HepG2 (cell line): ENCODE measurements around the gene ACSM5. TPM values are rescaled to one million over a fixed set of nuclear protein-coding genes. Genes with fewer than 3 reads are reported as not detected.

Experiments used
- ATAC-seq: fragments of 200-7000 bp; cut with Tn5 transposase; 3 replicates; pipeline ENCODE4 v1.9.1; 2020; ENCODE audit warnings: mild to moderate bottlenecking, moderate library complexity
- BruUV-seq: library from RNA; stranded (reverse); fragments of 400-500 nt; replicated peaks from 2 replicates; lab custom pipeline; 2021; lab: Mats Ljungman, UMichigan
- CTCF ChIA-PET: fragments of 300-600 bp; formaldehyde crosslinking; extraction: SDS; loops from one replicate; lab custom pipeline; 2021; ENCODE audit warnings: low total read pairs, inconsistent platforms, low intra/inter-chr PET ratio; lab: Yijun Ruan, JAX
- POLR2A ChIA-PET: fragments of 350-600 bp; sonication (Branson Sonifier 250); formaldehyde crosslinking; loops from one replicate; lab custom pipeline; 2020; ENCODE audit warnings: antibody characterized with exemption, inconsistent platforms; lab: Yijun Ruan, JAX
- DNase-seq: peaks from one replicate; pipeline ENCODE4 v3.0.0-alpha.2; 2015; ENCODE audit warnings: low spot score
- FAIRE-seq: peaks from 3 replicates; lab custom pipeline; 2011; peaks lifted over from hg19 to GRCh38; lab: Jason Lieb, UNC
- H2AFZ ChIP-seq: one replicate; pipeline ENCODE4 v1.6.1; 2011; ENCODE audit warnings: low read length, inconsistent platforms
- H3K27ac ChIP-seq: fragments of 300-600 bp; 3 replicates; pipeline ENCODE4 v1.8.0; 2011; ENCODE audit warnings: mixed run types, mild to moderate bottlenecking, mixed read lengths, low read length, inconsistent platforms; ENCODE audit not compliant: insufficient read depth; ENCODE audit errors: extremely low read length
- H3K27me3 ChIP-seq, 2 experiments: fragments of 200-600 bp in 1 of 2; 2 replicates in 1 of 2; 3 replicates in 1 of 2; pipeline versions ENCODE4 v1.6.0 to v1.8.0; 2011; ENCODE audit warnings: low read length in 2 of 2, mild to moderate bottlenecking in 2 of 2, moderate library complexity in 2 of 2, inconsistent platforms in 1 of 2; ENCODE audit not compliant: insufficient read depth in 2 of 2, control insufficient read depth in 1 of 2
- H3K36me3 ChIP-seq, 2 experiments: fragments of 200-600 bp in 1 of 2; replicated peaks in 1 of 2; 2 replicates in 1 of 2; 3 replicates in 1 of 2; pipeline versions ENCODE4 v1.5.1 to v1.8.0; 2011; ENCODE audit warnings: low read length in 2 of 2, inconsistent platforms in 1 of 2; ENCODE audit not compliant: insufficient read depth in 2 of 2, control insufficient read depth in 1 of 2
- H3K4me1 ChIP-seq: 2 replicates; pipeline ENCODE4 v1.5.1; 2012; ENCODE audit warnings: low read length, inconsistent platforms; ENCODE audit not compliant: insufficient read depth
- H3K4me2 ChIP-seq: 2 replicates; pipeline ENCODE4 v1.6.0; 2011; ENCODE audit warnings: low read depth, low read length, inconsistent platforms
- H3K4me3 ChIP-seq, 3 experiments: fragments of 200-600 bp in 1 of 3; sonication (generic), shearing (Covaris generic) in 1 of 3; replicated peaks in 1 of 3; 2 replicates each; pipeline ENCODE4 v1.5.1; 2011 to 2016; ENCODE audit warnings: low read length in 3 of 3, inconsistent platforms in 2 of 3, low read depth in 2 of 3, mild to moderate bottlenecking in 2 of 3, control low read depth in 1 of 3, mixed read lengths in 1 of 3; ENCODE audit not compliant: insufficient read depth in 1 of 3
- H3K79me2 ChIP-seq: one replicate; pipeline ENCODE4 v1.6.1; 2011; ENCODE audit warnings: low read length, inconsistent platforms; ENCODE audit not compliant: insufficient read depth
- H3K9ac ChIP-seq: 2 replicates; pipeline ENCODE4 v1.6.0; 2011; ENCODE audit warnings: mild to moderate bottlenecking, low read depth, low read length, inconsistent platforms; ENCODE audit not compliant: insufficient read depth
- H3K9me3 ChIP-seq: 2 replicates; pipeline ENCODE4 v1.5.1; 2012; ENCODE audit warnings: mild to moderate bottlenecking, low read length
- H4K20me1 ChIP-seq: 2 replicates; pipeline ENCODE4 v1.6.0; 2011; ENCODE audit warnings: inconsistent platforms, mild to moderate bottlenecking, low read length, moderate library complexity; ENCODE audit not compliant: insufficient read depth
- ATF7 ChIP-seq, 2 experiments: fragments of 450-650 bp in 1 of 2; sonication (generic) in 1 of 2; formaldehyde crosslinking in 1 of 2; IDR thresholded peaks; 2 replicates each; pipeline versions ENCODE4 v1.4.0 to v1.6.1; 2016 to 2020; ENCODE audit warnings: antibody characterized with exemption in 1 of 2, mild to moderate bottlenecking in 1 of 2, missing genetic modification reagents in 1 of 2
- CREB1 ChIP-seq, 2 experiments: fragments of 450-650 bp in 1 of 2; IDR thresholded peaks; 2 replicates each; pipeline ENCODE4 v1.6.1; 2016 to 2017; ENCODE audit warnings: control low read depth in 1 of 2, mild to moderate bottlenecking in 1 of 2, missing compliant biosample characterization in 1 of 2, missing genetic modification characterization in 1 of 2
- SATB2 ChIP-seq: sonication (generic); formaldehyde crosslinking; IDR thresholded peaks from 2 replicates; pipeline ENCODE4 v1.5.0; 2020; ENCODE audit warnings: missing genetic modification reagents
- THAP11 ChIP-seq: IDR thresholded peaks from 2 replicates; pipeline ENCODE4 v1.6.1; 2016; ENCODE audit warnings: missing biosample characterization, missing genetic modification reagents
- XBP1 ChIP-seq: sonication (generic); formaldehyde crosslinking; IDR thresholded peaks from 2 replicates; pipeline ENCODE4 v1.5.0; 2020; ENCODE audit warnings: missing genetic modification reagents
- ZKSCAN8 ChIP-seq: IDR thresholded peaks from 2 replicates; pipeline ENCODE4 v1.6.1; 2016; ENCODE audit warnings: borderline replicate concordance, missing genetic modification reagents, missing compliant biosample characterization
- WGBS: methylation state at CpG from one replicate; pipeline ENCODE4 v1.1.6; 2017; ENCODE audit warnings: low lambda C conversion rate; 5-methylcytosine and 5-hydroxymethylcytosine counted together
- in situ Hi-C: cut with HindIII; loops from 2 replicates; pipeline ENCODE4 v1.10.0; 2017; ENCODE audit warnings: low pct_unique_long_range_greater_than_20kb; ENCODE audit not compliant: extremely low pct_ligation_motif_present
- intact Hi-C: fragments of 100-400 bp; cut with micrococcal nuclease; formaldehyde crosslinking; loops from one replicate; pipeline ENCODE4 v1.10.0; 2022; ENCODE audit not compliant: unreplicated experiment
- polyA plus RNA-seq, 8 experiments: library from polyadenylated mRNA; depleted of rRNA in 3 of 8; stranded (reverse) in 7 of 8; unstranded in 1 of 8; fragments of >200 nt; fragmentation: Illumina TruSeq in 4 of 8; extraction: Trizol in 4 of 8; gene quantifications; 2 replicates each; pipeline versions ENCODE4 v1.2.1 to v1.2.3, GENCODE V29; 2011 to 2016; ENCODE audit warnings: low read depth in 4 of 8, missing spikeins in 1 of 8, mixed read lengths in 1 of 8; ENCODE audit not compliant: insufficient read depth in 1 of 8
- total RNA-seq, 5 experiments: library from RNA; depleted of rRNA; stranded (reverse); fragments of >200 nt; fragmentation: Illumina TruSeq; extraction: Trizol; gene quantifications; 2 replicates each; pipeline ENCODE4 v1.2.3, GENCODE V29; 2016; ENCODE audit warnings: low read depth in 1 of 5
- TF ChIP-seq, protein P1 (sequence below): sonication (generic); formaldehyde crosslinking; IDR thresholded peaks from 2 replicates; pipeline ENCODE4 v1.9.0; 2021; ENCODE audit warnings: missing genetic modification reagents, borderline replicate concordance
- TF ChIP-seq, protein P2 (sequence below): sonication (generic); formaldehyde crosslinking; IDR thresholded peaks from 2 replicates; pipeline ENCODE4 v1.5.1; 2020; ENCODE audit warnings: missing genetic modification reagents, mild to moderate bottlenecking, borderline replicate concordance
- TF ChIP-seq, protein P3 (sequence below): sonication (generic); formaldehyde crosslinking; IDR thresholded peaks from 2 replicates; pipeline ENCODE4 v1.4.0; 2020; ENCODE audit warnings: mild to moderate bottlenecking, missing genetic modification reagents

Gene ACSM5
- total and polyA plus RNA-seq, 2 of the 13 experiments (the other 11 are each of a cell fraction or from before 2014, with no cell fraction given), result 9.1 to 15.0 TPM

DNA sequence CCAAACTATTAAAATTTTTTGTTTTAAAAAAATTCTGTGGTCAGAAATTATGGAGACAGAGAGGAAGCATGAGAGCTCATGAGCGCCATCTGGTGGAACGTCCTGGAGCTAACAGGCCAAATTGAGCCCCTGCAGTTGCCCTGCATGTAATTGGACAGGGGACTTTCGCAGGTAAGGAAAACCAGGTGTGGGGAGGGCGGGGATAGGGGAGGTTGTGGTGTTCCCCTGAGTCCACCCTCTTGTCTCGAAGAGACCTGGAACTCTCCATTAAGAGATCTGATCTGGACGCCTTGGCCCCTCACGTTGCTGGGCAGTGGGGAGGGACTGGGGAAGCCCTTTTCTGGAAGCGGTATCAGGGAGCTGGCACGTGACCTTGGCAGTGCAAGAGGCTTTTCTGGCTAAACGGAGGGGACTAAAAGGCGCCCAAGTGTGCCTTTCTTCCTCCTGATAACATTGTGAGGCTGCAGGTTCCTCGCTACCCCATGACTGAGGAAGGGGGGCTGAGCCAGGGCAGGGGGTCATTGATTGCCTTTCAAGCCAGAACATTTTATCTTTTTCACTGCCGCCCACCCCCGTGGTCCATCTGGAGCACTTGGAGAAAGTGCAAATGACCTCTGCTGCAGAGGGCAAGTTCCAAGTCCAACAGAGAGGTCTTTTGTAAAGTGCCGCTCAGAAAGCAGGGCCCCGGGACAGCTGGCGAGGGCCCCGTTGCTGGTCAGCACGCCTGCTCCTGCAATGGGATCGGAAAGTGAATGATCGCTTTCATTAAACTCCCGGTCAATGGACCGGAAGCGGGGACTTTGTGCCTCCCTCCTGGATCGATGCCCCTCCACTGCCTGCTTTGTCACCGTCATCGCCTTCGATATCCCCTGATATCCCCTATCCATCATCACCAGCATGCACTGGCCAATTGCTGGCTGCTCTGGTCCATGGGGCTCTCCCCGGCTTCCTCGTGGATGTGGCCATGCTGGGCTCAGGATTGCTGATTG, 23.2 kb upstream of the ACSM5 start (continued):
- TF ChIP-seq, protein P1, sequence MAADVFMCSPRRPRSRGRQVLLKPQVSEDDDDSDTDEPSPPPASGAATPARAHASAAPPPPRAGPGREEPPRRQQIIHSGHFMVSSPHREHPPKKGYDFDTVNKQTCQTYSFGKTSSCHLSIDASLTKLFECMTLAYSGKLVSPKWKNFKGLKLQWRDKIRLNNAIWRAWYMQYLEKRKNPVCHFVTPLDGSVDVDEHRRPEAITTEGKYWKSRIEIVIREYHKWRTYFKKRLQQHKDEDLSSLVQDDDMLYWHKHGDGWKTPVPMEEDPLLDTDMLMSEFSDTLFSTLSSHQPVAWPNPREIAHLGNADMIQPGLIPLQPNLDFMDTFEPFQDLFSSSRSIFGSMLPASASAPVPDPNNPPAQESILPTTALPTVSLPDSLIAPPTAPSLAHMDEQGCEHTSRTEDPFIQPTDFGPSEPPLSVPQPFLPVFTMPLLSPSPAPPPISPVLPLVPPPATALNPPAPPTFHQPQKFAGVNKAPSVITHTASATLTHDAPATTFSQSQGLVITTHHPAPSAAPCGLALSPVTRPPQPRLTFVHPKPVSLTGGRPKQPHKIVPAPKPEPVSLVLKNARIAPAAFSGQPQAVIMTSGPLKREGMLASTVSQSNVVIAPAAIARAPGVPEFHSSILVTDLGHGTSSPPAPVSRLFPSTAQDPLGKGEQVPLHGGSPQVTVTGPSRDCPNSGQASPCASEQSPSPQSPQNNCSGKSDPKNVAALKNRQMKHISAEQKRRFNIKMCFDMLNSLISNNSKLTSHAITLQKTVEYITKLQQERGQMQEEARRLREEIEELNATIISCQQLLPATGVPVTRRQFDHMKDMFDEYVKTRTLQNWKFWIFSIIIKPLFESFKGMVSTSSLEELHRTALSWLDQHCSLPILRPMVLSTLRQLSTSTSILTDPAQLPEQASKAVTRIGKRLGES (CRISPR knock-in tag), result 0 out of 2 replicates have a peak, but pooled peaks have one; percentile 41
- no peak for TF ChIP-seq XBP1 (CRISPR knock-in tag)
- TF ChIP-seq THAP11, result no peak
- TF ChIP-seq, protein P2, sequence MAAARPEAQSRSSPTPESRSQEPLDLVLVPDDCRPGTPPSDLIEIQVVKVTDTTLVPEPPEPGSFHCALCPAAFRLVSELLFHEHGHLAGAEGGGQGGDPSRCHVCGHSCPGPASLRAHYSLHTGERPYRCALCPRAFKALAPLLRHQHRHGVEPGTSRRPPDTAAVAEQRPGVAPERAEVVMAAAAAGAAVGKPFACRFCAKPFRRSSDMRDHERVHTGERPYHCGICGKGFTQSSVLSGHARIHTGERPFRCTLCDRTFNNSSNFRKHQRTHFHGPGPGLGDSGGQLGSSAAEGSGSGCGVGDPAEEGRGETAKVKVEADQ (CRISPR knock-in tag), result 0 out of 2 replicates have a peak, but pooled peaks have one; percentile 63

DNA sequence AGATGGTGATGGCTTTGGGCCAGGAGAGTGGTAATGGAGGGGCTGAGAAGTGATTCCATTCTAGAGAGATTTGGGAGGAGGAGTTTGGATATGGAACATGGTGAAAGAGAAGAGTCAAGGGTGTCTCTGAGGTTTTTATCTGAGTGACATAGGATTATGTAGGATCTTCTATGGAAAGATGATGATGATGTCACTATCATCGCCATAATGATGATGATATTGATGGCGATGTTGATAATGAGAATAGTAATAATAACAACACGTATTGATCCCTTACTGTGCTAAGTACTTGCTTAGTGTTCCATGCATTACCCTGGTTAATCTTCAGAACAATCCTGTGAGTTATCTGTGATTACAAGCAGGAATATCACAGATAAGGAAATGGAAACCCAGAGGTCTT, 21.4 kb upstream of the ACSM5 start:
- no peak overlapping the region for H3K9ac ChIP-seq
- FAIRE-seq, result no peak
- ATAC-seq, result no peak
- no peak for DNase-seq
- CTCF ChIA-PET, result no interaction called here
- no peaks in the 10 kb centered on the region for H3K9me3 ChIP-seq
- no peaks in the 10 kb centered on the region for H3K27me3 ChIP-seq
- POLR2A ChIA-PET, result no interaction called here
- no peak overlapping the region for H3K4me2 ChIP-seq
- no peaks in the 10 kb centered on the region for H3K79me2 ChIP-seq
- 98% methylated on average over 3 of the region's 3 CpGs for whole genome bisulfite sequencing
- no peaks in the 10 kb centered on the region for H3K36me3 ChIP-seq
- no peak overlapping the region for H3K4me3 ChIP-seq
- peaks cover 21% of the 10 kb centered on the region for H3K4me1 ChIP-seq
- in situ Hi-C loops (loop anchor here (5.0 to 25.0 kb wide), 2 partner anchors 491 to 801 kb away; no protein-coding TSS in a partner anchor), intact Hi-C loops (loop anchor here (5.0 kb wide), 1 partner anchor 229 kb away; no protein-coding TSS in a partner anchor)
- H3K27ac ChIP-seq, result no peak overlapping the region
- no peak overlapping the region for H2AFZ ChIP-seq
- H4K20me1 ChIP-seq, result no peaks in the 10 kb centered on the region
- no TSS peak for BruUV-seq
- TF ChIP-seq SATB2 (CRISPR knock-in tag) (no peak), ATF7 (IDR thresholded peaks at IDR 0.05) (peak; percentile 95), ATF7 (CRISPR knock-in tag; IDR thresholded peaks at IDR 0.05) (no peak), CREB1 (IDR thresholded peaks at IDR 0.05) (peak; percentile 89), CREB1 (CRISPR knock-in tag; IDR thresholded peaks at IDR 0.05) (no peak), ZKSCAN8 (no peak)
- TF ChIP-seq, protein P3, sequence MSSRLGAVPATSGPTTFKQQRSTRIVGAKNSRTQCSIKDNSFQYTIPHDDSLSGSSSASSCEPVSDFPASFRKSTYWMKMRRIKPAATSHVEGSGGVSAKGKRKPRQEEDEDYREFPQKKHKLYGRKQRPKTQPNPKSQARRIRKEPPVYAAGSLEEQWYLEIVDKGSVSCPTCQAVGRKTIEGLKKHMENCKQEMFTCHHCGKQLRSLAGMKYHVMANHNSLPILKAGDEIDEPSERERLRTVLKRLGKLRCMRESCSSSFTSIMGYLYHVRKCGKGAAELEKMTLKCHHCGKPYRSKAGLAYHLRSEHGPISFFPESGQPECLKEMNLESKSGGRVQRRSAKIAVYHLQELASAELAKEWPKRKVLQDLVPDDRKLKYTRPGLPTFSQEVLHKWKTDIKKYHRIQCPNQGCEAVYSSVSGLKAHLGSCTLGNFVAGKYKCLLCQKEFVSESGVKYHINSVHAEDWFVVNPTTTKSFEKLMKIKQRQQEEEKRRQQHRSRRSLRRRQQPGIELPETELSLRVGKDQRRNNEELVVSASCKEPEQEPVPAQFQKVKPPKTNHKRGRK, result no peak
